Suppressor macrophage treated with lipopolysaccharide for 1 hour (primary cell): ENCODE measurements around the gene KLF13.

Experiments used
- DNase-seq, 3 donors: peaks; one replicate each; pipeline ENCODE4 v3.0.0-alpha.2; 2020 to 2022

The KLF13 gene

GRCh38 chr15:31326156-31326874 is at the start of gene KLF13:
Gene KLF13, plus strand, starts transcription at chr15:31326835. Its CDS starts 378 bp downstream, at chr15:31327213.
- peak; percentile 99 to 100 (median 99) for DNase-seq

- DNase-seq = no peak
Measured at GRCh38 chr15:31277335-31278060, 49.1 kb upstream of the KLF13 start.

DNA sequence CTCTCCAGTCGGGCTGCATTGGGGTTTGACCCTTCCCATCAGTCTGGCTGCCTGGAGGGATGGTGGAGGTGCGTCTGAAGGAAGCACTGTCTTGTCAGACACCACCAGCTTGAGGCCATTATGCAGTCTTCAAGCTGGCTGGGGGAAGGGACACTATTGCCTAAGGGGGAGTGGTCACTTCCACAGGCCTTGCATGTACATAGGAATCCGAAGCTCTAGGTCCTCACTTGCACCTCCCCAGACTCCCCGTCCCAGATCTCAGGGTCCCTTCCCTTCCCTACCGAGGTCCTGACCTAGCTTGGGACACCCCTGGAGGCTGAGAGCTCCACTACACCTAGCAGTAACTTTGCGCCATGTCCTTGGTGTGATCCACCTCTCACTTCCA is 48.6 kb upstream of the KLF13 start:
- DNase-seq = no peak

DNA sequence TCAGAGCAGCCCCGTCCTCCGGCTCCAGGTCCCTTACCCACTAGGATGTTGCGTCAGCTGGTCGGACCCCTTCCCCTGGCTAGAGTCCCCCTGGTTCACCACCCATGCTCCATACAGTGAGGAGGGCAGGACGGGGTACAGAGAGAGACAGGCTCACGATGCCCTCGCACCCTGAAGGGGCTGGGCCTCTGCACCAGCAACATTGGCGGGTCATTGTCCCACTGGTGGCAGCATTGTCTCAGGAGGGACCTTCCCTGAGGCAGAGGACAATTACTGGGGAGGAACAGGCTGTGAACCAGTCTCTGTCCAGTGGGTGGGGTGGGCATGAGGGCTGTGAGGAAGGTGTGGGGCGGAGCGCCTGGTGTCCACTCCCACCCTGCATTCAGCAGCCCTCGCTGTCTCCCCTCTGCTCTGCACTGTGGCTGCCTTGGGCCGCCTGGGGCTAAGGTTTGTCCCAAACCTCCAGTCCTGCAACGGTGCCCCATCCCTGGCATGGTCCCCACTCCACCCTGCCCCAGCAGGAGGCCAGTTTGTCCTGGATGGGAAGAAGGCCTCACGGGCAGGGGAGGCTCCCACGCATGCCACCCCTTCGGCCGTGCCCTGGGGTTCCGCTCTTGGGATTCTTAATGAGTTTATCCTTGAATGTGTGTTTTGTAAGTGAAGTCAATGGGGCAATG is 48.0 kb upstream of the KLF13 start:
- DNase-seq = no peak

DNA sequence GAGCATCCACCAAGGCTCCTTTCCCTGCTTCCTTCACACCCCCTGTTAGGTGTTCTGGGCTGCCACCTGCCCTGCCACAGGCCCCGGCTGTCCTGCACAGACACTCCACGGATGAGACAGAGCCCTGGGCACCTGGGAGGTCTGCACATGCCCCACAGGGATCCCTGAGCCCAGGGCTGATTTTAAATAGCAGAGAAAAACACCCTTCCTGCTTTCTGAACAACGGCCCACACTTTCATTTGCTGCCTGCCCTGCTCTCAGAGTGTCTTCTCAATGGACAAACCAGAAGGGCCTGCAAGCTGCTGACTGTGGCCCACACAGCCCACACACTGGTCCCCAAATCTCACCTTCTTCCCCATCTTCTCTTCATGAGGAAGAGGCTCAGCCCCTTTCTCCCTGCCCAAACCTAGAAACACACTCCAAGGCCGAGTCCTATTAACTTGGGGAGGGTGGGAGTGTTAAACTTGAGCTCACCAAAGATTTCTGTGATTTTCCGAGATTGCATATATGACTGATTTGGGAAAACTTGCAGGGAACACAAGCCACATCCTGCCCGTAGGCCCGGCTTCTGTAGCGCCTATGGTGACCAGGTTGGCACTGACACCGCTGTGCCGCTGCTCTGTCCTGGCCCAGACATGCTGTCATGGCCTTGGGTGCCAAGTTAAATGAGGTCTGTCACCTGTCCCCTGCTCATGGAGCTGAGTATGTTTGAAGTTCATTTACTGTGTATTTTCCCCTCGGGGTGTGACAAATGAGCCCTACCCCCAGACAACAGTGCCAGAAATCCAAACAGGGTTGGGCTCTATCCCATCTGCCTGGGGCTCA is 47.2 kb upstream of the KLF13 start:
- DNase-seq = peak in 1 of 3 donors; percentile 24

- no peak for DNase-seq
Measured at GRCh38 chr15:31280046-31280830, 46.4 kb upstream of the KLF13 start.

GRCh38 chr15:31280831-31281216 is 45.8 kb upstream of the KLF13 start:
- no peak for DNase-seq

DNA sequence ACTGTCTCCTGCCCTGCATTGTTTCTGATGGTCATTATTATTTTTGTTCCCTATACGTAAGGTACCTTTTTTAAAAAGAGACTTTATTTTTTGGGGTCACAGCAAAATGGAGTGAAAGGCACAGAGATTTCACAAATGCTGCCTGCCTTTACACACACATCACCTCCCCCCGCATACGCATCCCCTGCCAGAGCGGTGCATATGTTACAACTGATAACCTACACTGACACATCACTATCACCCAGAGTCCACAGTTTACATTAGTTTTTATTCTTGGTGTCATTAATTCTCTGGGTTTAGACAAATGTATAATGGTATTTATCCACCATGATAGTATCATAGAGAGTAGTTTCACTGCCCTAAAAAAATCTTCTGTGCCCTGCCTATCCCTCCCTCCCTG is 43.6 kb upstream of the KLF13 start:
- no peak for DNase-seq

GRCh38 chr15:31285772-31286261 is 40.8 kb upstream of the KLF13 start:
- DNase-seq = no peak

DNA sequence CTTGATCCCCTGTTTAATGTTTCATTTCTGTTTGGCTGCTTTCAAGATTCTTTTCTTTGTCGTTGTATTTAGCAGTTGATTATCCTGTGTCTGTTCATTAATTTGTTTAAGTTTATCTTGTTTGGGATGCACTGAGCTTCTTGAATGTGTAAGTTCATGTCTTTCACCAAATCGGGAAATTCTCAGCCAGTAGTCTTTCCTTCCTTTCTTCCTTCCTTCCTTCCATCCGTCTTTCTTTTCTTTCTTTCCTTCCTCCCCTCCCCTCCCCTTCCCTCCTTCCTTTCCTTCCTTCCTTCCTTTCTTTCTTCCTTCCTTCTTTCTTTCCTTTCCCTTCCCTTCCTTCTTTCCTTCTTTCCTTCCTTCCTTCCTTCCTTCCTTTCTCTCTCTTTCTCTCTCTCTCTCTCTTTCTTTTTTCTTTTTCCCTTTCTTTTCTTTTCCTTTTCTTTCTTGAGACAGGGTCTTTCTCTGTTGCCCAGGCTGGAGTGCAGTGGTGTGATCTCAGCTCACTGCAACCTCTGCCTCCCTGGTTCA is 35.5 kb upstream of the KLF13 start:
- DNase-seq = no peak

GRCh38 chr15:31292391-31293015 is 34.1 kb upstream of the KLF13 start:
- no peak for DNase-seq

GRCh38 chr15:31293655-31294054 is 33.0 kb upstream of the KLF13 start:
- no peak for DNase-seq

DNA sequence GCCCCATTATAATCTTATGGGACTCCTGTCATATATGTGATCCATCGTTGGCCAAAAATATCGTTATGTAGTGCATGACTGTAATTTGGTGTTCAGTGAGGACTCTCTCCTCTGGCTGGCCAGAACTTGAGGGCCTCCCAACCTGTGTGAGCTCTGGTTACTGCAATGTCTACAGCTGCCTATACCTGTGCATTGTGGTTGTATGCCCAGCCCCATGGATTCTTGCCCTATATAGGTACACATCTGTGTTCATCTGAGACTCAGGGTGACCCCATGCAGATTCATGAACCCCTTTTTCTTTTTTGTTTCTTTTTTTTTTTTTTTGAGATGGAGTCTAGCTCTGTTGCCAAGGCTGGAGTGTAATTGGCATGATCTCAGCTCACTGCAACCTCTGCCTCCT is 32.6 kb upstream of the KLF13 start:
- DNase-seq = no peak

- no peak for DNase-seq
Measured at GRCh38 chr15:31295658-31296057, 31.0 kb upstream of the KLF13 start.

GRCh38 chr15:31296219-31296645 is 30.4 kb upstream of the KLF13 start:
- DNase-seq = no peak

GRCh38 chr15:31296646-31297574 is 29.7 kb upstream of the KLF13 start:
- no peak for DNase-seq

DNA sequence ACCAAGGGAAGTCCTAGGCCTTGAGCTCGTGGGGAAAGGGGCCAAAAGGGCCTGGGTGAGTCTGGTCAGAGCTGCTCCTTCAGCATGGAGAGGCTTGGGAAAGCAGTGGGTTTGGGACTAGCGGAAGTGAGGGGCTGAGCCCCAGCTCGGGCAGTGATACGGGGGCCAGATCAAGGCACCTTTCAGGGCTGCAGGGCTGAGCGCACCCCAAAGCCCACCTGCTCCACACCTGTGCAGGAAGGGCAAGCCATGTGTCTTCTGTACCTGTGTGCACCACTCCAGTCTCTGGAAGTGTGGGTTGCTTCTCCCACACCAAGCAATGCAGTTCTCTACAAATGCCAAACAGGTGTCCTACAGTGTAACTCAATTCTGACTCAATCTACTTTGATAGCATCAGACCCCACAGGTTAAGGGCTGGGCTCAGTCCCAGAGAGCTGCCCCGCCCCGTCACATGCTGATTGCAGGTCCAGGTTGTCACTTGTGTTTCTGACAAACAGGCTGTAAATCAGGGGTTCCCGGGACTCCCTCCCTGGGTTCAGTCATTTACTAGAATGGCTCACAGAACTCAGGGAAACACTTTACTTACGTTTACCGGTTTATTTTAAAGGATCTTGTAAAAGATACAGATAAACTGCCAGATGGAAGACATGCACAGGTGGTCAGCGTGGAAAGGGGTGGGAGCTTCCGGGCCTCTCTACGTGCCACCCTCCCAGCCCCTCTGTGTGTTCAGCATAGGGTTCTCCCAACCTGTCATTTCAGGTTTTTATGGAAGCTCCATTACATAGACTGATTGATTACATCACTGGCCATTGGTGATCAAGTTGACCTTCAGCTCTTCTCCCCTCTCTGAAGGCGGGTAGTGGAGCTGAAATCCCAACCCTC is 28.8 kb upstream of the KLF13 start:
- no peak for DNase-seq

- no peak for DNase-seq
Measured at GRCh38 chr15:31298707-31299172, 27.9 kb upstream of the KLF13 start.

- DNase-seq = no peak
Measured at GRCh38 chr15:31300208-31300661, 26.4 kb upstream of the KLF13 start.
